DMS114 treated with DMSO at 0.1 percent for 48 hours (cell line): ENCODE data around the gene RPL10A.

Source experiments
- DNase-seq: peaks from one replicate; lab custom pipeline; 2025; ENCODE audit not compliant: unreplicated experiment; lab: John Stamatoyannopoulos, UW

RPL10A gene

GRCh38 chr6:35490821-35491557, 22.8 kb downstream of the RPL10A start:
- DNase-seq: no peak

GRCh38 chr6:35491558-35492257, 23.5 kb downstream of the RPL10A start:
- no peak for DNase-seq

GRCh38 chr6:35492258-35492973, 24.2 kb downstream of the RPL10A start:
- DNase-seq: no peak

- no peak for DNase-seq
Observed at GRCh38 chr6:35492974-35493284, 24.7 kb downstream of the RPL10A start.

GRCh38 chr6:35493307-35493983, 25.2 kb downstream of the RPL10A start:
- no peak for DNase-seq

- no peak for DNase-seq
Observed at GRCh38 chr6:35494161-35494563, 26.0 kb downstream of the RPL10A start.

- no peak for DNase-seq
Observed at GRCh38 chr6:35495258-35496035, 27.2 kb downstream of the RPL10A start.

- DNase-seq: no peak
Observed at GRCh38 chr6:35496036-35496840, 28.0 kb downstream of the RPL10A start.

- DNase-seq: no peak
Observed at GRCh38 chr6:35496841-35497570, 28.8 kb downstream of the RPL10A start, which contains the start of gene TEAD3. Gene TEAD3, minus strand, starts transcription at chr6:35497079.

- no peak for DNase-seq
Observed at GRCh38 chr6:35497571-35498421, 29.6 kb downstream of the RPL10A start.

- no peak for DNase-seq
Observed at GRCh38 chr6:35498422-35499067, 30.3 kb downstream of the RPL10A start.

- no peak for DNase-seq
Observed at GRCh38 chr6:35499372-35499771, 31.2 kb downstream of the RPL10A start.

GRCh38 chr6:35500782-35501181, 32.6 kb downstream of the RPL10A start:
- DNase-seq: no peak

- DNase-seq: no peak
Observed at GRCh38 chr6:35501784-35502183, 33.6 kb downstream of the RPL10A start.

- DNase-seq: no peak
Observed at GRCh38 chr6:35503534-35503933, 35.3 kb downstream of the RPL10A start.

- DNase-seq: no peak
Observed at GRCh38 chr6:35505999-35506412, 37.8 kb downstream of the RPL10A start.

- no peak for DNase-seq
Observed at GRCh38 chr6:35506536-35506935, 38.3 kb downstream of the RPL10A start.

- DNase-seq: no peak
Observed at GRCh38 chr6:35507221-35507620, 39.0 kb downstream of the RPL10A start.
